ENCODE results near the gene MRPL12.

The MRPL12 gene

GRCh38 chr17:81713556-81714411 is 10.6 kb downstream of the MRPL12 start:
- peaks cover 39% of the 10 kb centered on the region for H3K4me1 ChIP-seq (ENCODE audit: control insufficient read depth, insufficient read depth, low read length)
- no peak for DNase-seq (ENCODE audit: low read depth)
- H3K4me3 ChIP-seq (ENCODE audit: low read length): peak overlapping the region; percentile 81

GRCh38 chr17:81714412-81715106 is 11.4 kb downstream of the MRPL12 start:
- H3K9ac ChIP-seq (ENCODE audit: low read length): peak overlapping the region; percentile 79
- H3K4me1 ChIP-seq (ENCODE audit: control insufficient read depth, insufficient read depth, low read length): peaks cover 39% of the 10 kb centered on the region
- no peaks in the 10 kb centered on the region for H3K36me3 ChIP-seq (ENCODE audit: control insufficient read depth, insufficient read depth, low read length, severe bottlenecking)
- H3K9me3 ChIP-seq (ENCODE audit: control insufficient read depth, low read length): no peaks in the 10 kb centered on the region
- H3K4me3 ChIP-seq (ENCODE audit: low read length): peak overlapping the region; percentile 81
- H3K27me3 ChIP-seq (replicated peaks; ENCODE audit: control insufficient read depth, insufficient read depth, low read length): no peaks in the 10 kb centered on the region
- DNase-seq (ENCODE audit: low read depth): no peak

More at GRCh38 chr17:81713556-81714411, 10.6 kb downstream of the MRPL12 start:
- Histone ChIP-seq H3K36me3 (ENCODE audit: control insufficient read depth, insufficient read depth, low read length, severe bottlenecking) (no peaks in the 10 kb centered on the region), H3K27me3 (replicated peaks; ENCODE audit: control insufficient read depth, insufficient read depth, low read length) (no peaks in the 10 kb centered on the region), H3K9me3 (ENCODE audit: control insufficient read depth, low read length) (no peaks in the 10 kb centered on the region), H3K9ac (ENCODE audit: low read length) (peak overlapping the region; percentile 79)

- DNase-seq (ENCODE audit: low read depth): no peak
- Histone ChIP-seq H3K4me1 (ENCODE audit: control insufficient read depth, insufficient read depth, low read length) (peaks cover 33% of the 10 kb centered on the region), H3K36me3 (ENCODE audit: control insufficient read depth, insufficient read depth, low read length, severe bottlenecking) (no peaks in the 10 kb centered on the region), H3K9me3 (ENCODE audit: control insufficient read depth, low read length) (no peaks in the 10 kb centered on the region), H3K27me3 (replicated peaks; ENCODE audit: control insufficient read depth, insufficient read depth, low read length) (no peaks in the 10 kb centered on the region), H3K9ac (ENCODE audit: low read length) (no peak overlapping the region), H3K4me3 (ENCODE audit: low read length) (no peak overlapping the region)
Observed at GRCh38 chr17:81715107-81715871, 12.1 kb downstream of the MRPL12 start.

- no peaks in the 10 kb centered on the region for H3K36me3 ChIP-seq (ENCODE audit: control insufficient read depth, insufficient read depth, low read length, severe bottlenecking)
- no peak overlapping the region for H3K9ac ChIP-seq (ENCODE audit: low read length)
- H3K27me3 ChIP-seq (replicated peaks; ENCODE audit: control insufficient read depth, insufficient read depth, low read length): no peaks in the 10 kb centered on the region
- H3K4me3 ChIP-seq (ENCODE audit: low read length): no peak overlapping the region
- H3K9me3 ChIP-seq (ENCODE audit: control insufficient read depth, low read length): no peaks in the 10 kb centered on the region
- no peak for DNase-seq (ENCODE audit: low read depth)
- peaks cover 26% of the 10 kb centered on the region for H3K4me1 ChIP-seq (ENCODE audit: control insufficient read depth, insufficient read depth, low read length)
Observed at GRCh38 chr17:81715872-81716673, 12.9 kb downstream of the MRPL12 start.

GRCh38 chr17:81716674-81716996 is 13.5 kb downstream of the MRPL12 start:
- Histone ChIP-seq H3K4me1 (ENCODE audit: control insufficient read depth, insufficient read depth, low read length) (peaks cover 22% of the 10 kb centered on the region), H3K36me3 (ENCODE audit: control insufficient read depth, insufficient read depth, low read length, severe bottlenecking) (no peaks in the 10 kb centered on the region), H3K4me3 (ENCODE audit: low read length) (no peak overlapping the region), H3K27me3 (replicated peaks; ENCODE audit: control insufficient read depth, insufficient read depth, low read length) (no peaks in the 10 kb centered on the region), H3K9ac (ENCODE audit: low read length) (no peak overlapping the region), H3K9me3 (ENCODE audit: control insufficient read depth, low read length) (no peaks in the 10 kb centered on the region)
- no peak for DNase-seq (ENCODE audit: low read depth)

- Histone ChIP-seq H3K9me3 (ENCODE audit: control insufficient read depth, low read length) (no peaks in the 10 kb centered on the region), H3K36me3 (ENCODE audit: control insufficient read depth, insufficient read depth, low read length, severe bottlenecking) (no peaks in the 10 kb centered on the region), H3K4me3 (ENCODE audit: low read length) (no peak overlapping the region), H3K27me3 (replicated peaks; ENCODE audit: control insufficient read depth, insufficient read depth, low read length) (no peaks in the 10 kb centered on the region), H3K9ac (ENCODE audit: low read length) (no peak overlapping the region), H3K4me1 (ENCODE audit: control insufficient read depth, insufficient read depth, low read length) (peaks cover 23% of the 10 kb centered on the region)
- DNase-seq (ENCODE audit: low read depth): no peak
Observed at GRCh38 chr17:81717049-81717765, 14.0 kb downstream of the MRPL12 start.

GRCh38 chr17:81717766-81718089 is 14.6 kb downstream of the MRPL12 start:
- Histone ChIP-seq H3K27me3 (replicated peaks; ENCODE audit: control insufficient read depth, insufficient read depth, low read length) (no peaks in the 10 kb centered on the region), H3K9ac (ENCODE audit: low read length) (no peak overlapping the region), H3K4me3 (ENCODE audit: low read length) (no peak overlapping the region), H3K36me3 (ENCODE audit: control insufficient read depth, insufficient read depth, low read length, severe bottlenecking) (no peaks in the 10 kb centered on the region), H3K9me3 (ENCODE audit: control insufficient read depth, low read length) (no peaks in the 10 kb centered on the region), H3K4me1 (ENCODE audit: control insufficient read depth, insufficient read depth, low read length) (peaks cover 26% of the 10 kb centered on the region)
- DNase-seq (ENCODE audit: low read depth): no peak

GRCh38 chr17:81719410-81720266 is 16.5 kb downstream of the MRPL12 start:
- Histone ChIP-seq H3K9ac (ENCODE audit: low read length) (no peak overlapping the region), H3K36me3 (ENCODE audit: control insufficient read depth, insufficient read depth, low read length, severe bottlenecking) (no peaks in the 10 kb centered on the region), H3K9me3 (ENCODE audit: control insufficient read depth, low read length) (no peaks in the 10 kb centered on the region), H3K4me1 (ENCODE audit: control insufficient read depth, insufficient read depth, low read length) (peaks cover 20% of the 10 kb centered on the region), H3K27me3 (replicated peaks; ENCODE audit: control insufficient read depth, insufficient read depth, low read length) (no peaks in the 10 kb centered on the region), H3K4me3 (ENCODE audit: low read length) (no peak overlapping the region)
- no peak for DNase-seq (ENCODE audit: low read depth)

- no peak overlapping the region for H3K9ac ChIP-seq (ENCODE audit: low read length)
- no peak overlapping the region for H3K4me3 ChIP-seq (ENCODE audit: low read length)
- no peaks in the 10 kb centered on the region for H3K9me3 ChIP-seq (ENCODE audit: control insufficient read depth, low read length)
- peaks cover 20% of the 10 kb centered on the region for H3K4me1 ChIP-seq (ENCODE audit: control insufficient read depth, insufficient read depth, low read length)
- no peak for DNase-seq (ENCODE audit: low read depth)
- no peaks in the 10 kb centered on the region for H3K27me3 ChIP-seq (replicated peaks; ENCODE audit: control insufficient read depth, insufficient read depth, low read length)
- H3K36me3 ChIP-seq (ENCODE audit: control insufficient read depth, insufficient read depth, low read length, severe bottlenecking): no peaks in the 10 kb centered on the region
Observed at GRCh38 chr17:81720267-81721071, 17.3 kb downstream of the MRPL12 start.
